Activated naive CD4-positive, alpha-beta T cell treated with Interleukin-2 at 50 U/mL for 16 hours (primary cell): ENCODE data around the gene FHOD3.

Experiments
- DNase-seq: peaks from one replicate; pipeline ENCODE4 v3.0.0-alpha.2; 2020

FHOD3 gene

DNA sequence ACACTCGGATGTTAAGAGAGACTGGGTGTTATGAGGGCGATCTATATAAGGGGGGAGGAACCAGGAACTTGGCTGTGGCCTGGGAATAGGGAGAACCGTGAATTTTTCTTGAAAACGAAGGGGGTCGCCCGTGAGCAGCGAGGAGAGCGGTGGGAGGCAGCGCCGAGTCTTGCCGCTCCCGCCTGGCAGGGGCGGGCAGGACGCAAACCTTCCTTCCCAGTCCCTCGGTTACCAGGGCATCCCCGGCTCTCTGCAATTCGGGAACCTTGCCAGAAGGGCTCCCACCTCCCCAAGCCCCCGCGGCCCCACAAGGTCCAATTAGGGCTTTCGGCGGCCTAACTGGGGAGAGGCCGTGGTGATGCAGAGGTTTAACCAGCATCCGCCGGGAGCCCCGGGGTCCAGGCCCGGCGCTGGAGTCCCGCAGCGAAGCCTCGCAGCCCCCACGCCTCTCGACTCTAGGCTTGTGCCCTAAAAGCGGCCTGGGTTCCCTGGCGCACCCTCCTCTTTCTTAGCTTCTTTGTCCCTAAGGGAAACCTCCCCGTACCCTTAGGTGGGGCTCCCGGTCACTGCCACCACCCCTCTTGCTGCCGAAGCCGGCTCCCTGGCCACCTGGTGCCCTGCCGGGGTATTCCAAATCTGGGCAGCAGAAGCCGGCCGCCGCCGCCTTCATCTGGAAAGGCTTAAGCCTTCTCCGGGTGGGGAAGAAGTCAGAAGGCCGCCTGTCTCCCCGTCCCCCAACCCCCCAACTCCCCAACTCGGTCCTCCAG lies 680 bp upstream of the FHOD3 start:
- DNase-seq, result peak; percentile 7

DNA sequence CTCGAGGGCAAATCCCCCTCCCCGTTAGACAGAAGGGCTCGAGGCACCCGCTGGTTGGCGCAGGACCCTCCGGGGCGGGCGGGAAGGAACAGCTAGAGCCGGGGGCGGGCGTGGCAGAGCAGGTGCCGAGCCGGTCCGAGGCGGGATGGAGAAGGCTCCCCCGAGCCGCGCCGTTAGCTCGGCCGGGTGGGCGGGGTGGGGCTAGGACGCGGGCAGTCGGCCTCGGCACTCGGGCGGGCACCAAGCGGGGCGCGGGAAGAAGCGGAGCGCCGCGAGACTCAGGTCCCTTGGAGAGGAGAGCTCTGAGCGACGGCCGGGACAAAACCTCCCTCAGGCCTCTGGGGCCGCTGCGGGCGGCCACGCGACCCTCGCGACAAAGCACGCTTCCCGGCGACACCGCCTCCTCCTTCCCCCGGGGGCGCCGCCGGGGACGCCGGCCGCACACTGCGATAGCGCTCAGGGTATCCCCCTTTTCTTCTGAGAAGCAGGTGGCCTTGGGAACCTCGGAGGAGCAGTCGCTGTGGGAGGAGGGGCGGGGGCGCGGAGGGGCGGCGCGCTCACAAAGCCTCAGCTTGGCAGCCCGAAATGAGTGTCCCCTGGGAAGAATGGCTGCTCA lies 721 bp downstream of the FHOD3 start:
- DNase-seq, result no peak

DNA sequence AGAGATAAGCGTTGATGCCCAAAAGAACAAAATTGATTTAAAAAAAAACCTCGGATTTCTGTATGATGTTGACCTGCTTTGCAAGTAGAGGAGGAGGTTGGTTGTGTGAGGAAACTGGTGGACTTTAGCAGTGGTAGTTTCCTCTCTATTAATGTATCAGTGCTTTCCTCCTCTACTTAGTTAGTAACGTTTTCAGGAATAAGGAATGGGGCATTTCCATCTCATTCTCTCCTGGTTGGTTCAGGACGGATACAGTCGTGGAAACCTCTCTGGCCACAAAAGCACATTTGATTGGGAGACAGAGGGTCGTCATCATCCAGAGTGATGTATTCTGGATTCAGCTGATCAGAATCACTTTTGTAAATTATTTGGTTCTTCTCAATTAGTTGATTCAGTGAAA lies 1.5 kb downstream of the FHOD3 start:
- no peak for DNase-seq

DNA sequence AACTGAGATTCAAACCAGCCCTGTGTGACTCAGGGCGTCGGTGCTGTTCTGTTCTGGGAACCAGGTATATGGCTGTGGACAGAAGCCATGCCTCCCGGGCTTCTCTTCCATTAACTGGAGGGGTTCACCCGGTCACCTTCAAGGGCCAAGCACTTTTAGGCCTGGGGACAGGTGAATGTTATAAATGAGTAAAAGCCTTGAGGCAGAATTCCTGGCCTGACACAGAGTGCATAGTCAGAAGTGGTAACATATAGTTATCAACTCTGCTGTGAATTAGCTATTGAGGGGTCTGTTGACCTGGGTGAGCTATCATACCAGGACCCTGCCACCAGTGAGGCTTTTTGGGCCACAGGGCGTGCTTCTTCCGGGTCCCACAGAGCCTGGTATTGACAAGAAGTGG lies 2.7 kb downstream of the FHOD3 start:
- no peak for DNase-seq

DNA sequence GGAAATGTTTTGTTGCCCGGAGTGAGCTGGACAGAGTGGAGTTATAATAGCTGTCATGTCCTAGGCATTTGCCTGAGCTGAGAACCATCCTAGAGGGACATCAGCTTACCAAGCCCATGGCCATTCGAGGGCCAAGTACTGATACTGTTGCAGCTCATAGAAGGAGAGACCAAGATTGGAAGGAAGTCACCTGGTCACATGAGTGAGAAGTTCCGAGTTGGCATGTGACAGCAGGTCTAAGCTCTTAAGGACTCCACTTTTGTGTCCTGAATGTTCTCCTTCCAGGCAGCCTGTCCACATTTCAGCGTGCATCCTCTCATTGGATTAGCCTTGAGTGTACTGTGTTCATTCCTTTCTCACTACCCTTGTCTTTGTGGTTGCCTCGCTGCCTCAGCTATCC lies 4.4 kb downstream of the FHOD3 start:
- DNase-seq, result no peak

GRCh38 chr18:36302676-36303075 lies 5.2 kb downstream of the FHOD3 start:
- no peak for DNase-seq

- DNase-seq, result no peak
Measured at GRCh38 chr18:36303211-36303844, 5.8 kb downstream of the FHOD3 start.

GRCh38 chr18:36304723-36305122 lies 7.2 kb downstream of the FHOD3 start:
- DNase-seq, result no peak

- DNase-seq, result no peak
Measured at GRCh38 chr18:36305375-36305774, 7.9 kb downstream of the FHOD3 start.

DNA sequence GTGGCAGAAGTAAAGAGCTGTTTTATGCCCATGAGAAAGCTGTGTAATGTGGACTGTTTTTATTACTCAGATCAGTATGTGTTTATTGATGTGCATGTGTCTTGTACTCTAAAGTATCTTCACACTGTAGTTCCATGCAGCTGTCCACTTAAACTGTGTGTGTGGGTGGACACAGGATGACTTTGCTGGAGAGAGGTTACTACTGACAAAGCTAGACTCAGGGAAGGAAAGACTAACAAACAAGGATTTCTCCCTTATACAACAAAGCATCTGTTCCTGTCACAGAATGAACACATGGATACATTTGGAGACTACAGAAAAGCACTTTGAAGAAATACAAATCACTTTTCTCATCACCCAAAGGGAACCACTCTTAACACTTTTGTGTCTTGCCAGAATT lies 10.0 kb downstream of the FHOD3 start:
- DNase-seq, result no peak

GRCh38 chr18:36308711-36309435 lies 11.4 kb downstream of the FHOD3 start:
- no peak for DNase-seq

GRCh38 chr18:36309436-36310391 lies 12.2 kb downstream of the FHOD3 start:
- no peak for DNase-seq

- DNase-seq, result no peak
Measured at GRCh38 chr18:36311026-36311570, 13.6 kb downstream of the FHOD3 start.

DNA sequence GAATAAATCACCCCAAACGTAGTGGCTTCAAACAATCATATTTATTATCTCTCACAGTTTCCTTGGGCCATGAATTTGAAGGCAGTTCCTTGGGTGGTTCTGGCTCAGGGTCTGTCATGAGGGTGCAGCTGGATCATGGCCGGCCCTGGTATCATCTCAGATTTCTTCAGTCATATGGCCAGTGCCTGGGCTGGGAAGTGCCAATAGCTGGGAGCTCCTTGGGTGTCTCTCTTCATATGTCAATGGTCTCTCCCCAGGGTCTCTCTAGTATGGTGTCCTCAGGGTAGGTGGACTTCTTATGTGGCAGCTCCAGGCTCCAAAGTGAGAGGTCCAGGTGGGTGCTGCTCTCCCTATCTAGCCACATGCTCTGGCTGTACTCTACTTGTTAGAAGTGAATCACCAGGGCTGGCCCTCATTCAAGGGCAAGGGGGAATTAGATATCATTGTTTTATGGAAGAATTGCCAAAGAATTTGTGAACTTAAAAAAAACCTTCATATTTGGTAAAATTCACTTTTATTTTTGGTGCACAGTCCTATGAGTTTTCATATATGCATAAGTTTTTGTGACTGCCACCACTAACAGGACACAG lies 15.4 kb downstream of the FHOD3 start:
- DNase-seq, result no peak

GRCh38 chr18:36314098-36314497 lies 16.6 kb downstream of the FHOD3 start:
- DNase-seq, result no peak

DNA sequence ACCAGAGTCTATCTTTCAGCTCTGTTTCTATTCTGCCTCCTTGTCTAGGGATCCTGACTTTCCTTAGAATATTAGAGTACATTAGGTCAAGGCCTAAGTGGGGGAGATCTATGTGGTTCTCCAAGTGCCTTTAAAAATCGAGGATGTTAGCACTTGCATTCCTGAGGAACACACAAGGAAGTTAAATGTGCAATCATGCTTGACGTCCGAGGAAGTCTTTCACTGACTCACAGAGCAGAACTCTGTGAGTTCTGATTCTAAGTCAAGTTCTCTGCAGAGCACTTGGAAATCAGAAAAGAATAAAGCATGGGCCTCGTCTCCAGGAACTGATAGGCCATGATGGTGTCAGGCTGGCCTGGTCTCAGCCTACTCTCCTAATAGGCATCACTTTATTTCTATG lies 17.2 kb downstream of the FHOD3 start:
- DNase-seq, result no peak

DNA sequence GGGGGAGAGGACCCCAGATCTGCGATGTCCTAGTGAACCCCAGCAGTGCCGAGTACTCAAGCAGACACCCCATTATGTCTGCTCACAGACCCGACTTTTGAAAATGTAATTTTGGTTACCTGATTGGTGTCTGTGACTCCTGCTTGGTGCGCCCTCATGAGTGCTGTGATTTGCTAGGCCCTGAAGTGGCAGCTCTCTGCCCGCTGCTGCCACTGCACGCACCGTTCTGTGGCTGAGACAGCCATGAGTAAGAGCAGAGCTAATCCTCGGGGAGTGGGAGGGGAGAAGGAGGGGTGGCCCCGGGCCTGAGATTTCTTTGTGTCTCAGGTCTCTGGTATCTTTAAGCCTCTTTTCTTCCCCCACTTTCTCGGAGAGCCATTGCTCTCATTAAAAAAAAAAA lies 18.2 kb downstream of the FHOD3 start:
- no peak for DNase-seq

DNA sequence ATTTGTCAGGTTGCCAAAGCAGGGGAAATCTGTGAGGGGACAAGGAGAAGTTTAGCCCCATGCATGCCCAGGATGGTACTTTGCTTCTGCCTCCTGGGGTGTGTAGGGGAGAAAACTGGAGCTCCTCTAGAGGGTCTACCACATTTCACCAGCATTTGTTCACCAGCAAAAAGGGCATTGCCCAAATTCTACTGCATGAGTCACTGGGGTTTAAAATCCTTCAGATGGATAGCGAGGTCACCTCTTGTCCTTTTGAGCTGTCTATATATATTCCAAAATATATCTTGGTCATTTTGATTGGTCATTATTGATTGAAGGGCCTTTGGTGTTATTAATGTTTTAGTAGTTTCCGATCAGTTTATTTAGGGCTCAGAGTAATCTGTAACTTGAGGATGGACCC lies 18.7 kb downstream of the FHOD3 start:
- no peak for DNase-seq

GRCh38 chr18:36321658-36322407 lies 24.3 kb downstream of the FHOD3 start:
- DNase-seq, result no peak

GRCh38 chr18:36322408-36322728 lies 24.9 kb downstream of the FHOD3 start:
- no peak for DNase-seq

- DNase-seq, result no peak
Measured at GRCh38 chr18:36322734-36323133, 25.2 kb downstream of the FHOD3 start.
